ENCODE results near the gene GLT1D1. TPM values are rescaled to one million over a fixed set of nuclear protein-coding genes. Genes with fewer than 3 reads are reported as not detected.

The GLT1D1 gene
- total RNA-seq, 8 experiments from 2014 or later = 0.17 to 2.3 (median 0.41) TPM; not detected in 1

DNA sequence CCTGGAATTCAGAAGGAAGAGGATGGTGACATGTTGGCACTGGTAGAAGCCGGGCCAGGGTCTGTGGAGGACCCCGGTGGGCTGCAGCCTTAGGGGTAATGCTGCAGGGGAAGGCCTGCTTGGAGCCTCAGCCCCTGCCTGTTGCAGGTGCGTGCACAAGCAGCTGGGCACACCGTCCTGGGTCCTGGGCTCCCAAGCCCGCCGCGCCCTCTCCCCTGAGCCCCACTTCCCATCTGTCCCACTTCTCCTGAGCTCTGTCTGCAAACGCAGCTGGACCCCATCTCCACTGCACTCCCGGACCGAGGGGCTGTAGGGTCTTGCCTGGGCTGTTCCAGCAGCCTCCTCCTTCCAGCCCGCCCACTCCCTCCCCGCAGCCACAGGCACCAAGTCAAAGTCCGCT lies 116.8 kb downstream of the GLT1D1 start:
- in situ Hi-C loops (cut with MboI; ENCODE audit: low pct_unique_long_range_greater_than_20kb in 2 of 9, low sequenced_read_pairs in 9 of 9, unreplicated experiment in 9 of 9) = loop anchor here in 2 of 9 experiments (10.0 to 25.0 kb wide), 2 partner anchors 942 to 945 kb away; partner anchors contain the start of gene TMEM132D (in 1 of the 2)
- no peaks in the 10 kb centered on the region for H3K4me1 ChIP-seq (replicated peaks in 1 of 2)
- H3K27ac ChIP-seq = no peak overlapping the region
- WGBS, 10 experiments = 0 to 100% (median 45%) methylated on average over 1 to 3 of the region's 13 CpGs; no CpG with 5 or more reads in 6 of the 10 experiments
- H3K4me3 ChIP-seq = no peak overlapping the region
- no peak for ATAC-seq (replicated peaks in 6 of 8)

DNA sequence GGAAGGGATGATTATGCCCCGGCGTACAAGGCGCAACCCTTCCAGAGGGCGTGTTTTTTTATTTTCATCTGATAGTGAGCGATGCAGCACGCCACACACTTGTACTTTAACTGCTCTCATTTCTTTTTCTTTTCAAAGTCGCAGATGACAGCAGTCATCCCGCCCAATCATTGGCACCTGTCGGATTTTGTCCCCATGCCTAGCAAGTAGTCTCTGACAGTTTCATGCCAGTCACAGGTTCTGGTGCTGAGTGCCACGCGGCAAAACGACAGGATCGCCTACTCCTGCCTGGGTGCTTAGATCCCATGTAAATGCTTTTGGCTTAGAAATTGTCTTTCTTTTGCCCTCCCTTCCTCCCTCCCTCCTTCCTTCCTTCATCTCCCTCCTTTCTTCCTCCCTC lies 117.7 kb downstream of the GLT1D1 start:
- Histone ChIP-seq H3K4me3 (no peak overlapping the region), H3K27ac (no peak overlapping the region), H3K4me1 (replicated peaks in 1 of 2) (no peaks in the 10 kb centered on the region)
- in situ Hi-C loops (cut with MboI; ENCODE audit: low pct_unique_long_range_greater_than_20kb in 2 of 9, low sequenced_read_pairs in 9 of 9, unreplicated experiment in 9 of 9) = loop anchor here in 2 of 9 experiments (10.0 to 25.0 kb wide), 2 partner anchors 941 to 944 kb away; partner anchors contain the start of gene TMEM132D (in 1 of the 2)
- 40 to 97% (median 80%) methylated on average over 1 to 13 of the region's 13 CpGs; no CpG with 5 or more reads in 1 of the 10 experiments for WGBS, 10 experiments
- ATAC-seq (replicated peaks in 6 of 8) = no peak

DNA sequence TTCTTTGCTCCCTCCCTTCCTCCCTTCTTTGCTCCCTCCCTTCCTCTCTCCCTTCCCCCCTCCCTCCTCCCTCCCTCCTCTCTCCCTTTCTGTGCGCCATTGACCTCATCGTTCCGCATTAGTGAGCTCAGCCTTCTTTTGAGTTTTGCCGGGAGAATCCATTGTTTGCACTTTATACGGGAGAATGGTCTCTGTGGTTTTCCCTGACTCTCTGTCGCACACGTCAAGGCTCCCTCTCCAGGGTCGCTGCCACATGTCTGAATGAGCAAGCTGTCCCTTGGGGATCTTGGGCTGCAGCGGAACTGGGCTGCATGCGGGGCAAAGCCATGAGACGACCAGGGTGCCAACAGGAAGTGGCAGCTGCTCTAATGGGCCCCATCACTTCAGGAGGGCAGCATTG lies 118.5 kb downstream of the GLT1D1 start:
- WGBS, 10 experiments = 40 to 87% (median 53%) methylated on average over 1 to 5 of the region's 11 CpGs; no CpG with 5 or more reads in 7 of the 10 experiments
- in situ Hi-C loops (cut with MboI; ENCODE audit: low pct_unique_long_range_greater_than_20kb in 2 of 9, low sequenced_read_pairs in 9 of 9, unreplicated experiment in 9 of 9) = loop anchor here in 2 of 9 experiments (10.0 to 25.0 kb wide), 2 partner anchors 940 to 943 kb away; partner anchors contain the start of gene TMEM132D (in 1 of the 2)
- Histone ChIP-seq H3K27ac (no peak overlapping the region), H3K4me3 (no peak overlapping the region), H3K4me1 (replicated peaks in 1 of 2) (no peaks in the 10 kb centered on the region)
- no peak for ATAC-seq (replicated peaks in 6 of 8)

DNA sequence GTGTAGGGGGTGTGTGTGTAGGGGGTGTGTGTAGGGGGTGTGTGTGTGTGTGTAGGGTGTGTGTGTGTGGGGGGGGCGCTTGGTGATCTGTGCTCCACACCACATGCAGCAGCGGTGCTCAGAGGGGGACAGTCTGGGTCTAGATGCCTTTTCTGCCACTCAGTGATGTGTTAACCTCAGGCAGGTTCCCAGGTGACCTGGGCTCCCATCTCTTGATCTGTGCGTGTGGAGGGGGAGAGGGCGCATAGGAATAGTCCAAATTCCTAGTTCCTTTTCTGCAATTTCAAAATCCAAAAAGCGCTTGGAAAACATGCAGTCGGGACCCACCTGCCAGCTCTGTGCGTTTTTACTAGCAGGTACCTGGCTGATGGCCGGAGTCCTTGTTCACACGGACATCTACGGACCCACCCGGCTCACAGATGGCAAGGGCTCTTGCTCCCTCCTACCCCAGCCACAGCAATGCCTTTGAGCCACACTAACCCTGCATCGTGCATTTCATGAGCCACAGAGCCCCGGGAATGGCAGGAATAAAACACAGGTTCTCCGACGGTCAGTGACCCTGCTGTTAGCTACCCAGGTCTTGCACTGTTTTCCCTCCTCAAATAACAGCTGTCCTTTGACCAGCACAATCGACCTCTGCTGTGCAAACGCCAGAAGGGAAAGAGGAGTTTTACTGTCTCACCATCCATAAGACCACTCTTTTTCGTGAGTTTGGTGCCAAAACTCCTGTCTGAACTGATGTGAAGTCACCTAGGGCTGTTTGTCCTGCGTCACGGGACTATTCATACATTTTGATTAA lies 120.8 kb downstream of the GLT1D1 start:
- 36 to 93% (median 47%) methylated on average over 1 to 10 of the region's 20 CpGs; no CpG with 5 or more reads in 3 of the 10 experiments for WGBS, 10 experiments
- H3K4me1 ChIP-seq (replicated peaks in 1 of 2) = no peaks in the 10 kb centered on the region
- no peak overlapping the region for H3K4me3 ChIP-seq
- in situ Hi-C loops (cut with MboI; ENCODE audit: low pct_unique_long_range_greater_than_20kb in 2 of 9, low sequenced_read_pairs in 9 of 9, unreplicated experiment in 9 of 9) = loop anchor here in 2 of 9 experiments (10.0 to 25.0 kb wide), 2 partner anchors 938 to 941 kb away; partner anchors contain the start of gene TMEM132D (in 1 of the 2)
- H3K27ac ChIP-seq = no peak overlapping the region
- no peak for ATAC-seq (replicated peaks in 6 of 8)

DNA sequence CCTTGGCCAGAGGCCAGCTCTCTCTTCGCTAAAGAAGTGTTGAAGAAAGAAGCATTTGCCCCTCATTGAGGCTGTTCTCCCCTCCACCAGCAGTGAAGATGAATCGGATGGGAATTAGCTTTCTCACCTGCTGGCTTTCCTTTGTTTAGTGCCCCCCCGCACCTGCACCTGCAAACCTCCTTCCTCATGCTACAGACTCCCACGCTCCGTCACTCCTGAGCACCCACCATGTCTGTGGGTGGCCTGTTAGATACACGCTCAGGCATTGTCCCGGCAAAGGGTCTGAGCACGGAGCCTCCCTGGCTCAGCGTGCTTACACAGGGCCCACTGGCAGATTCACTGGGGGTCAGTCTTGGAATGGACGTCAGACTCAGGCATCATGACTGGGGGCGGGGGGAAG lies 121.6 kb downstream of the GLT1D1 start:
- ATAC-seq (replicated peaks in 6 of 8) = no peak
- no peak overlapping the region for H3K4me3 ChIP-seq
- in situ Hi-C loops (cut with MboI; ENCODE audit: low pct_unique_long_range_greater_than_20kb in 2 of 9, low sequenced_read_pairs in 9 of 9, unreplicated experiment in 9 of 9) = loop anchor here in 3 of 9 experiments (10.0 to 25.0 kb wide), 2 partner anchors 937 to 940 kb away; partner anchors contain the start of gene TMEM132D (in 2 of the 3)
- H3K4me1 ChIP-seq (replicated peaks in 1 of 2) = no peaks in the 10 kb centered on the region
- H3K27ac ChIP-seq = no peak overlapping the region
- WGBS, 10 experiments = 40 to 90% (median 61%) methylated on average over 1 to 9 of the region's 11 CpGs; no CpG with 5 or more reads in 3 of the 10 experiments

DNA sequence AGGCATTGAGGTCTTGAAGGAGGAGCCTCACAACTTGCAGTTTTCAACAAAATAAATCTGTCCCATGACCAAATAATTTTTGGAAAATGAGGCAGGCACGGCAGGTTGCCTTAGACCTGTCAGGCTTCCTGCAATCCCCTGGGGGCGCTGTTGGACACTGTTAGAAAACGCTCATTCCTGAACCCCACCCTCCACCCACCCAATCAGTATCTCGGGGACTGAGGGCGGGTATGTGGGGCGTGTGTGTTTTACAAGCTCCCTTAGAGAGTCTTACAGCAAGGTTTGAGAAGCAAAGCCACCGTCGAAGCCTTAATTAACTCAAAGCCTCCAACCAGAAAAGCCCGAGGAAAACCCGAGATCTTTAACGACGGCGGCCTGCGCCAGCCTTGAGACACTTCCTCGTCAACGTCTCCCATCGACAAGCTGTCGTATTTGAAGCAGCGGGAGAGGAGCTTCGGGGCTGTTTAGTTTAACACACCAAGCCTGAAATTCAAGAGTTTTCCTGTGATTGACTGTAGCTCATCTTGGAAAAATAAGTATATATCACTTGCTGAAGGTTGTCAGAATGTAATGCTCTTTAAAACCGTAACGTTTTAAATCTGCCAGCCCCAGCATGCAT lies 123.0 kb downstream of the GLT1D1 start:
- Histone ChIP-seq H3K4me1 (replicated peaks in 1 of 2) (no peaks in the 10 kb centered on the region), H3K4me3 (no peak overlapping the region), H3K27ac (no peak overlapping the region)
- ATAC-seq (replicated peaks in 6 of 8) = peak in 4 of 8 experiments; percentile 37 to 87 (median 70)
- in situ Hi-C loops (cut with MboI; ENCODE audit: low pct_unique_long_range_greater_than_20kb in 2 of 9, low sequenced_read_pairs in 9 of 9, unreplicated experiment in 9 of 9) = loop anchor here in 2 of 9 experiments (10.0 to 25.0 kb wide), 2 partner anchors 936 to 939 kb away; partner anchors contain the start of gene TMEM132D (in 1 of the 2)
- 0 to 87% (median 38%) methylated on average over 2 to 15 of the region's 22 CpGs; no CpG with 5 or more reads in 1 of the 10 experiments for WGBS, 10 experiments

DNA sequence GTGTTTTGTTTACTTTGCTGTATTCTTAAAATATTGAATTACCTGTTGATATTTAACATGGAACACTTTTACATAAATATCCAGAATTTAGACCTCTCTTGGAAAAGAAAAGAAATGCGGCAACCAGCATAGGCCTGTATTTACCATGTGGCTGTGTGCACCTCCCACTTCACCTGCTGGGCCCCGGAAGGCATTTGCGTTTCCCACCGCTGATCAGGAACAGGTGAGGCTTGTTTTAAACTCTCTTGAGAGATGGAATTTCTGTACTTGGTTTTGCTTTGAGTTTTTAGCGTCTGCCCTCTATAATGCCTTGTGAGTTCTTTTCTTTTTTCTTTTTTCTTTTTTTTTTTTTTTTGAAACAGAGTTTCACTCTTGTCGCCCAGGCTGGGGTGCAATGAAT lies 124.2 kb downstream of the GLT1D1 start:
- 4 to 100% (median 85%) methylated on average over 1 to 6 of the region's 6 CpGs for WGBS, 10 experiments
- ATAC-seq (replicated peaks in 6 of 8) = no peak
- no peaks in the 10 kb centered on the region for H3K4me1 ChIP-seq (replicated peaks in 1 of 2)
- no peak overlapping the region for H3K27ac ChIP-seq
- H3K4me3 ChIP-seq = no peak overlapping the region
- in situ Hi-C loops (cut with MboI; ENCODE audit: low pct_unique_long_range_greater_than_20kb in 2 of 9, low sequenced_read_pairs in 9 of 9, unreplicated experiment in 9 of 9) = loop anchor here in 2 of 9 experiments (10.0 to 25.0 kb wide), 2 partner anchors 935 to 937 kb away; partner anchors contain the start of gene TMEM132D (in 1 of the 2)

DNA sequence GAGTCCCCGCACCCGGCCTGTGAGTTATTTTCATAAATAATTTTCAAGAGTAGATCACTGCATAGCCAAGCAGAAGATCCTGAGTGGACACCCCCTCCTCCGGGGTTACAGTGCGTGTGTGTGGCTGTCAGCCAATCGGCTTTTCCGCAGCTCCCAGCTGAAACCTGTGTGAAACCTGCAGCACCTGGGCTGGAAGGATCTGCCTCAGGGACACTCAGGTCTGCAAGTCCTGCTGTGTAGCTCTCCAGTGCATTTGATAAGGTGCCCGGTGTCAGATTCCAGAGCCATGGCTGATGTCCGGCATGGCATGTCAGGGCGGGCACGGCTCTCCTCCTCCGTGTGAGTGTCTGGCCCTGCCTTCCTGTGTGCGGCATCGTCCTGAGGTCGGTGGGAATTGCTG lies 124.8 kb downstream of the GLT1D1 start:
- no peak overlapping the region for H3K4me3 ChIP-seq
- H3K4me1 ChIP-seq (replicated peaks in 1 of 2) = no peaks in the 10 kb centered on the region
- WGBS, 10 experiments = 40 to 100% (median 70%) methylated on average over 1 to 8 of the region's 14 CpGs; no CpG with 5 or more reads in 3 of the 10 experiments
- in situ Hi-C loops (cut with MboI; ENCODE audit: low pct_unique_long_range_greater_than_20kb in 2 of 9, low sequenced_read_pairs in 9 of 9, unreplicated experiment in 9 of 9) = loop anchor here in 2 of 9 experiments (10.0 to 25.0 kb wide), 2 partner anchors 934 to 937 kb away; partner anchors contain the start of gene TMEM132D (in 1 of the 2)
- no peak overlapping the region for H3K27ac ChIP-seq
- ATAC-seq (replicated peaks in 6 of 8) = no peak

DNA sequence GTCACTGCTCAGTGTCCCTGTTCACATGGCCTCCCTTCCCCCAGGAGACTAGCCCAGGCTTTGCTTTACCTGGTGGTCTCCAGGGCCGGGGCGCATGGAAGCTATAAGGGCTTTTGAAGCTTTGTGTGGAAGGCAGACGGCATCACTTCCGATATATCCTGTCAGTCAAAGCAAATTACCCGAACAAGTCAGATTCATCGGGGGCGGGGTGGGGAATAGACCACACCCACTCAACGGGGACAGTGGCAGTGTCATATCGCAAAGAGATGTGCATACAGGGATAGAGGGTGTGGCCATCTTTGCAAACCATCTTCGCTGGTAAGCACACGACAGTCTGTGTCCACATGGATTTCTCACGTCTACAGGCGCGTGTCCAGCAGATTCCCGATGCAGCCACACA lies 127.3 kb downstream of the GLT1D1 start:
- 57 to 92% (median 67%) methylated on average over 1 to 15 of the region's 15 CpGs; no CpG with 5 or more reads in 4 of the 10 experiments for WGBS, 10 experiments
- ATAC-seq (replicated peaks in 6 of 8) = no peak
- in situ Hi-C loops (cut with MboI; ENCODE audit: low pct_unique_long_range_greater_than_20kb in 2 of 9, low sequenced_read_pairs in 9 of 9, unreplicated experiment in 9 of 9) = loop anchor here in 1 of 9 experiments (25.0 kb wide), 1 partner anchor 932 kb away; the partner anchor contains the start of gene TMEM132D

DNA sequence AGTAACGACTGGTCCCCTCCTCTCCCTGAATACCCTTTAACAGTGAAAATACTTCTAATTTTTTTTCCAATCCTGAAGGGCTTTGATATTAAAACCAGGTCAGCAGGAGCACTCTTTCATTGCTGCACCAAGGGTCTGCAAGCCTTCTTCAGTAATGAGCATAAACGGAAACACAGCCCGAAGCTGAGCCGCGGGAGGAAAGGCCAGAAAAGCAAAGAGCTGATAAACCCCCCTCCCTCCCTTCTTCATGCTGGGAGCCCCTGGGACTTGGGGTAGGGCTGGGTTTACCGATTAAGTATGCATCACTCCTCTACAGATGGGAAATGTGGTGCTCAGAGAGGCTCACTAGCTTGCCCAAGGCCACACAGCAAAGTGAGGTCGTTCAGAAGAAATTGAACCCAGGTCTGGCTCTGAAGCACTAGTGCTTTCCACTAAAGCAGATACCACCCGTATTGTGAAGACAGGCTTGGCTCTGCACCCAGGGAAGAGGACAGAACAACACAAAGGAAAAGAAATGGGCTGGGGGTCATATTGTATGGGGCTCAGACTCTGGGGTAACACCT lies 128.8 kb downstream of the GLT1D1 start:
- H3K4me3 ChIP-seq = no peak overlapping the region
- no peak for ATAC-seq (replicated peaks in 6 of 8)
- in situ Hi-C loops (cut with MboI; ENCODE audit: low pct_unique_long_range_greater_than_20kb in 2 of 9, low sequenced_read_pairs in 9 of 9, unreplicated experiment in 9 of 9) = loop anchor here in 1 of 9 experiments (25.0 kb wide), 1 partner anchor 930 kb away; the partner anchor contains the start of gene TMEM132D
- 0 to 75% (median 6%) methylated on average over 1 to 5 of the region's 8 CpGs; no CpG with 5 or more reads in 2 of the 10 experiments for WGBS, 10 experiments
- H3K4me1 ChIP-seq (replicated peaks in 1 of 2) = no peaks in the 10 kb centered on the region
- H3K27ac ChIP-seq = no peak overlapping the region

More for the DNA sequence above, 127.3 kb downstream of the GLT1D1 start:
- Histone ChIP-seq H3K27ac (no peak overlapping the region), H3K4me3 (no peak overlapping the region), H3K4me1 (replicated peaks in 1 of 2) (no peaks in the 10 kb centered on the region)

DNA sequence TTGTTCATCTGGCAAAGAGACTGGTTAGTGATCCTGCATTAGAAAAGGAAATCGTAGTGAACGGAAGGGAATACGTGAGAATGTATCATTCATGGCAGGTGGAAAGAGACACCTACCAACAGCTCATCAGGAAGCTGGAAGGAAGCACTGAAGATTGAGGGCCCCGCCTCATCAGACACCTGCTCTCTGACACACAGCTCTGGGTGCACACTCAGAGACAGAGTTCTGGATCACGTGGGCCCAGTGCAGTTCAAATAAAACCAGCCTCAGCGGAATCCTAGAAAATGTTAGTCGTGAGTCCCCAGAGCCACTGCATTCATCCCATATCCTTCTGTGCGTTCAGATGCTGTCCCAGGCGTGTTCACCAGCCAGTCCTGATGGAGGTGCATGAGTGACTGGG lies 129.7 kb downstream of the GLT1D1 start:
- WGBS, 10 experiments = 17 to 77% (median 40%) methylated on average over 1 to 5 of the region's 9 CpGs; no CpG with 5 or more reads in 5 of the 10 experiments
- Histone ChIP-seq H3K4me3 (no peak overlapping the region), H3K4me1 (replicated peaks in 1 of 2) (no peaks in the 10 kb centered on the region), H3K27ac (no peak overlapping the region)
- ATAC-seq (replicated peaks in 6 of 8) = peak in 1 of 8 experiments; percentile 39
- in situ Hi-C loops (cut with MboI; ENCODE audit: low pct_unique_long_range_greater_than_20kb in 2 of 9, low sequenced_read_pairs in 9 of 9, unreplicated experiment in 9 of 9) = loop anchor here in 1 of 9 experiments (25.0 kb wide), 1 partner anchor 929 kb away; the partner anchor contains the start of gene TMEM132D

DNA sequence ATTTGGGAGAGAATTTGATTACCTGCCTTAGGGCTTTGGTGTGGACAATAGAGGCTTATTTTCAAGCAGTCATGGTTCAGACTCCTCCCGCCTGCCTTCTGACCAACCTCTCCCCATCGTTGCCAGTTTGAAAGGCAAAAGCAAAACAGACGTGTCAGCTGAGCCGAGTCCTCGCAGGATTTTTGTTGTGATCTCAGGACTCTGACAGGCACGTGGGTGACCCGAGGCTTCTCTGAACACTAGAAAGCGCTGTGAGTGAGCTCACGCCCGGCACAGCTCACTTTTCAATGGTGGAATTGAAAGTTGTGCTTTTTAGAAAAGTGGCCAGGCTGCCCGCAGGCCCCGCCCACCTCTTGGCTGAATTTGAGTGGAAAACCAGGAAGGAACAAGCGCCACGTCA lies 130.1 kb downstream of the GLT1D1 start:
- no peaks in the 10 kb centered on the region for H3K4me1 ChIP-seq (replicated peaks in 1 of 2)
- H3K4me3 ChIP-seq = no peak overlapping the region
- H3K27ac ChIP-seq = no peak overlapping the region
- ATAC-seq (replicated peaks in 6 of 8) = no peak
- 36 to 95% (median 42%) methylated on average over 1 to 5 of the region's 14 CpGs; no CpG with 5 or more reads in 6 of the 10 experiments for WGBS, 10 experiments
- in situ Hi-C loops (cut with MboI; ENCODE audit: low pct_unique_long_range_greater_than_20kb in 2 of 9, low sequenced_read_pairs in 9 of 9, unreplicated experiment in 9 of 9) = loop anchor here in 1 of 9 experiments (25.0 kb wide), 1 partner anchor 929 kb away; the partner anchor contains the start of gene TMEM132D

All from motor neuron (in vitro differentiated cells).